ENCODE measurements around the gene EWSR1. TPM values are rescaled to one million over a fixed set of nuclear protein-coding genes. Genes with fewer than 3 reads are reported as not detected.

EWSR1 gene
- total and polyA plus RNA-seq, 2 of the 4 experiments (the other 2 are of a cell fraction): 243 to 518 TPM

DNA sequence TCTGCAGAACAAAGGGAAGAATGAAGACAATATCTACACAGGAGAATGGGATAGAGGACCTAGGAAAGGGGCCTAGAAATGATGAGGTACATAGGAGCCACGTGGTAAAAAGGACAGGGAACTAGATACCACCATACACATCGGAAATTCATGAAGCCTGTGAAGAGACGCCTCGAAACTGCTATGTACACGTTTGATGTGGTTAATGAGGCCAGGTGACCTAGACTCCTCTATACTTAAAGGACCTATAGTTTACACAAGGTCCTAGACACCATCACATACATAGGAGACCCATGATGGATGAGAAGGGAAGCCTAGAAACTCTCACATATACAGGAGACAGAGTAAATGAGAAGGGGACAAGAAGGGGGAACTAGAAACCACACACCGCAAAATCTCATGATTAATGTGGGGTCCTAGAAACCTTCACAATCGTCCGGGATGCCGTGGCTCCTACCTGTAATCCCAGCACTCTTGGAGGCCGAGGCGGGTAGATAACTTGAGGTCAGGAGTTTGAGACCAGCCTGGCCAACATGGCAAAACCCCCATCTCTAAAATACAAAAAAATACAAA lies 24.1 kb upstream of the EWSR1 start:
- WGBS, 2 experiments (ENCODE audit: extremely low coverage in 2 of 2, insufficient read length in 1 of 2): no CpG with 5 or more reads among the region's 11 CpGs
- POLR2A ChIA-PET (ENCODE audit: unreplicated experiment): no interaction called here
- intact Hi-C loops (cut with micrococcal nuclease): loop anchor here (2.0 kb wide), 3 partner anchors 41 to 643 kb away; no protein-coding TSS in a partner anchor

More for the DNA sequence above, 24.1 kb upstream of the EWSR1 start:
- Histone ChIP-seq H3K18ac (ENCODE audit: low read depth, low read length) (no peak overlapping the region), H3K14ac (replicated peaks; ENCODE audit: low read depth, low read length) (no peak overlapping the region), H2AK5ac (ENCODE audit: low read depth, low read length) (no peak overlapping the region), H2AK9ac (replicated peaks; ENCODE audit: low read depth, low read length, poor library complexity) (no peak overlapping the region), H2BK15ac (ENCODE audit: low read depth, low read length) (no peak overlapping the region), H4K20me1 (ENCODE audit: insufficient read depth, low read length) (no peaks in the 10 kb centered on the region), H3K27ac (ENCODE audit: insufficient read depth, low read length) (no peak overlapping the region), H3K4me2 (ENCODE audit: low read depth, low read length) (no peak overlapping the region), H2BK20ac (ENCODE audit: low read depth, low read length) (no peak overlapping the region), H2AFZ (replicated peaks; ENCODE audit: low read length, poor library complexity) (no peak overlapping the region), H3K9me3 (ENCODE audit: control insufficient read depth, insufficient read depth, low read length) (peaks cover 5% of the 10 kb centered on the region; the same call in 1 of the 2 replicates), H4K5ac (ENCODE audit: low read depth, low read length) (no peak overlapping the region), H3K9ac (ENCODE audit: low read depth, low read length) (no peak overlapping the region), H3K79me1 (ENCODE audit: low read depth in 1 of 2, low read length in 2 of 2) (no peaks in the 10 kb centered on the region), H2BK5ac (ENCODE audit: low read depth, low read length, poor library complexity, severe bottlenecking) (no peak overlapping the region), H2BK120ac (ENCODE audit: low read depth, low read length) (no peak overlapping the region), H3K56ac (ENCODE audit: extremely low read depth, insufficient read depth, low read length) (no peak overlapping the region), H3K4me1 (ENCODE audit: control insufficient read depth, insufficient read depth, low read length) (no peaks in the 10 kb centered on the region), H3K4me3 (ENCODE audit: insufficient read depth, low read depth, low read length) (no peak overlapping the region), H3K23ac (ENCODE audit: low read depth, low read length) (no peak overlapping the region), H3K4ac (ENCODE audit: low read depth, low read length) (no peak overlapping the region), H4K91ac (ENCODE audit: insufficient read depth, low read depth, low read length) (no peak overlapping the region), H3K9me1 (ENCODE audit: insufficient read depth, low read length) (no peaks in the 10 kb centered on the region), H4K8ac (ENCODE audit: low read depth in 2 of 2, low read length in 2 of 2) (no peak overlapping the region), H3K27me3 (ENCODE audit: control insufficient read depth, insufficient read depth, low read length) (peaks cover 4% of the 10 kb centered on the region), H3K36me3 (ENCODE audit: control insufficient read depth, insufficient read depth, low read length) (no peaks in the 10 kb centered on the region)
- in situ Hi-C loops (cut with MboI; ENCODE audit: low sequenced_read_pairs) (loop anchor here (10.0 to 25.0 kb wide), 2 partner anchors 199 to 632 kb away; no protein-coding TSS in a partner anchor), dilution Hi-C loops (cut with HindIII; ENCODE audit: low sequenced_read_pairs, unreplicated experiment) (no loop called here)
- ATAC-seq (ENCODE audit: low read depth): no peak
- BruUV-seq (replicated peaks): no TSS peak
- TF ChIP-seq POLR2A (IDR thresholded peaks at IDR 0.05; ENCODE audit: low read depth, low read length) (no peak), BHLHE40 (IDR thresholded peaks at IDR 0.05; ENCODE audit: low read depth, low read length) (no peak), RFX5 (IDR thresholded peaks at IDR 0.05; ENCODE audit: low read depth, low read length) (no peak), RCOR1 (IDR thresholded peaks at IDR 0.05; ENCODE audit: insufficient replicate concordance, low read length) (no peak), CHD1 (IDR thresholded peaks at IDR 0.05; ENCODE audit: low read depth, low read length) (no peak), MAFK (IDR thresholded peaks at IDR 0.05; ENCODE audit: low read depth, low read length) (no peak), MAZ (IDR thresholded peaks at IDR 0.05; ENCODE audit: borderline replicate concordance, low read depth, low read length) (no peak), CEBPB (IDR thresholded peaks at IDR 0.05; ENCODE audit: low read depth, low read length) (no peak)
- TF ChIP-seq, protein P1, sequence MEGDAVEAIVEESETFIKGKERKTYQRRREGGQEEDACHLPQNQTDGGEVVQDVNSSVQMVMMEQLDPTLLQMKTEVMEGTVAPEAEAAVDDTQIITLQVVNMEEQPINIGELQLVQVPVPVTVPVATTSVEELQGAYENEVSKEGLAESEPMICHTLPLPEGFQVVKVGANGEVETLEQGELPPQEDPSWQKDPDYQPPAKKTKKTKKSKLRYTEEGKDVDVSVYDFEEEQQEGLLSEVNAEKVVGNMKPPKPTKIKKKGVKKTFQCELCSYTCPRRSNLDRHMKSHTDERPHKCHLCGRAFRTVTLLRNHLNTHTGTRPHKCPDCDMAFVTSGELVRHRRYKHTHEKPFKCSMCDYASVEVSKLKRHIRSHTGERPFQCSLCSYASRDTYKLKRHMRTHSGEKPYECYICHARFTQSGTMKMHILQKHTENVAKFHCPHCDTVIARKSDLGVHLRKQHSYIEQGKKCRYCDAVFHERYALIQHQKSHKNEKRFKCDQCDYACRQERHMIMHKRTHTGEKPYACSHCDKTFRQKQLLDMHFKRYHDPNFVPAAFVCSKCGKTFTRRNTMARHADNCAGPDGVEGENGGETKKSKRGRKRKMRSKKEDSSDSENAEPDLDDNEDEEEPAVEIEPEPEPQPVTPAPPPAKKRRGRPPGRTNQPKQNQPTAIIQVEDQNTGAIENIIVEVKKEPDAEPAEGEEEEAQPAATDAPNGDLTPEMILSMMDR (conservative IDR thresholded peaks at IDR 0.05; ENCODE audit: low read depth, low read length): no peak
- DNase-seq: no peak
- CTCF ChIA-PET: no interaction called here

Data from IMR-90 (cell line).